Mesenchymal stem cell (in vitro differentiated cells and primary cell): Measurements from ENCODE around the gene SYT3.
"Not testable (repeated sequence)": the region's sequence is repeated elsewhere in the genome, so short reads cannot be mapped to it uniquely, and the experiment has no call there.

ENCODE experiments used
- DNase-seq: peaks from one replicate; pipeline ENCODE4 v3.0.0-alpha.2; 2013
- H2AFZ ChIP-seq: one replicate; pipeline ENCODE4 v1.6.1; 2013; ENCODE audit warnings: low read depth, mild to moderate bottlenecking, control low read depth, inconsistent platforms, low read length, moderate library complexity
- H2AK5ac ChIP-seq: 2 replicates; pipeline ENCODE4 v1.6.1; 2013; ENCODE audit warnings: low read length, moderate library complexity, mild to moderate bottlenecking, inconsistent platforms; ENCODE audit not compliant: severe bottlenecking
- H2BK120ac ChIP-seq: one replicate; pipeline ENCODE4 v1.6.1; 2013; ENCODE audit warnings: low read depth, mild to moderate bottlenecking, inconsistent platforms, low read length, moderate library complexity
- H2BK12ac ChIP-seq, 2 experiments: one replicate each; pipeline ENCODE4 v1.6.1; 2013; ENCODE audit warnings: inconsistent platforms in 2 of 2, low read length in 2 of 2, mild to moderate bottlenecking in 2 of 2, moderate library complexity in 2 of 2, control low read depth in 1 of 2
- H2BK15ac ChIP-seq: one replicate; pipeline ENCODE4 v1.6.1; 2013; ENCODE audit warnings: mild to moderate bottlenecking, low read depth, inconsistent platforms; ENCODE audit not compliant: poor library complexity, severe bottlenecking
- H2BK5ac ChIP-seq: 2 replicates; pipeline ENCODE4 v1.6.1; 2013; ENCODE audit warnings: low read depth, mild to moderate bottlenecking, low read length, control low read depth, inconsistent platforms; ENCODE audit not compliant: poor library complexity, severe bottlenecking
- H3K14ac ChIP-seq, 2 experiments: one replicate each; pipeline ENCODE4 v1.6.1; 2013; ENCODE audit warnings: inconsistent platforms in 2 of 2, low read length in 2 of 2, control low read depth in 1 of 2, mild to moderate bottlenecking in 1 of 2, moderate library complexity in 1 of 2
- H3K18ac ChIP-seq, 2 experiments: one replicate each; pipeline ENCODE4 v1.6.1; 2013; ENCODE audit warnings: inconsistent platforms in 2 of 2, low read length in 2 of 2, control low read depth in 1 of 2, low read depth in 1 of 2, mild to moderate bottlenecking in 1 of 2
- H3K23ac ChIP-seq, 2 experiments: one replicate each; pipeline ENCODE4 v1.6.1; 2013; ENCODE audit warnings: inconsistent platforms in 2 of 2, low read length in 2 of 2, mild to moderate bottlenecking in 2 of 2, moderate library complexity in 2 of 2, control low read depth in 1 of 2
- H3K27ac ChIP-seq: 2 replicates; pipeline ENCODE4 v1.5.1; 2013; ENCODE audit warnings: mild to moderate bottlenecking, moderate library complexity, low read length, control low read depth, inconsistent platforms; ENCODE audit not compliant: poor library complexity, severe bottlenecking
- H3K27me3 ChIP-seq, 2 experiments: 2 replicates each; pipeline versions ENCODE4 v1.6.1 to v1.7.0; 2013; ENCODE audit warnings: low read length in 2 of 2, mild to moderate bottlenecking in 2 of 2, moderate library complexity in 2 of 2, control low read depth in 1 of 2, inconsistent platforms in 1 of 2; ENCODE audit not compliant: control insufficient read depth in 1 of 2, insufficient read depth in 1 of 2
- H3K36me3 ChIP-seq, 2 experiments: 2 replicates each; pipeline versions ENCODE4 v1.6.1 to v1.7.0; 2013; ENCODE audit warnings: low read length in 2 of 2, control low read depth in 1 of 2, inconsistent platforms in 1 of 2, low read depth in 1 of 2, mild to moderate bottlenecking in 1 of 2; ENCODE audit not compliant: insufficient read depth in 2 of 2, control insufficient read depth in 1 of 2
- H3K4ac ChIP-seq, 2 experiments: one replicate each; pipeline ENCODE4 v1.6.1; 2013; ENCODE audit warnings: inconsistent platforms in 2 of 2, low read length in 2 of 2, mild to moderate bottlenecking in 2 of 2, moderate library complexity in 2 of 2, control low read depth in 1 of 2, low read depth in 1 of 2
- H3K4me1 ChIP-seq: 2 replicates; pipeline ENCODE4 v1.6.1; 2013; ENCODE audit warnings: low read depth, low read length, control low read depth; ENCODE audit not compliant: control insufficient read depth, insufficient read depth
- H3K4me2 ChIP-seq: 2 replicates; pipeline ENCODE4 v1.6.1; 2013; ENCODE audit warnings: low read length, mild to moderate bottlenecking, inconsistent platforms; ENCODE audit not compliant: poor library complexity, severe bottlenecking
- H3K4me3 ChIP-seq, 2 experiments: 2 replicates each; pipeline versions ENCODE4 v1.5.1 to v1.7.0; 2013; ENCODE audit warnings: low read length in 2 of 2, mild to moderate bottlenecking in 2 of 2, control low read depth in 1 of 2, low read depth in 1 of 2; ENCODE audit not compliant: insufficient read depth in 1 of 2
- H3K79me1 ChIP-seq: replicated peaks from 2 replicates; pipeline ENCODE4 v1.6.1; 2013; ENCODE audit warnings: mild to moderate bottlenecking, control low read depth, low read length, inconsistent platforms; ENCODE audit not compliant: poor library complexity, severe bottlenecking
- H3K9ac ChIP-seq: 2 replicates; pipeline ENCODE4 v1.7.0; 2013; ENCODE audit warnings: mild to moderate bottlenecking, low read length, moderate library complexity
- H3K9me3 ChIP-seq: 2 replicates; pipeline ENCODE4 v1.7.0; 2013; ENCODE audit warnings: mild to moderate bottlenecking, low read length; ENCODE audit not compliant: control insufficient read depth
- H4K8ac ChIP-seq: one replicate; pipeline ENCODE4 v1.6.1; 2013; ENCODE audit warnings: inconsistent platforms, mild to moderate bottlenecking, low read length, moderate library complexity
- H4K91ac ChIP-seq: one replicate; pipeline ENCODE4 v1.6.1; 2013; ENCODE audit warnings: mild to moderate bottlenecking, low read length, inconsistent platforms
- whole genome bisulfite sequencing: methylation state at CpG from one replicate; pipeline ENCODE4 v1.1.7; 2013; ENCODE audit warnings: mixed read lengths; 5-methylcytosine and 5-hydroxymethylcytosine counted together

Gene SYT3

GRCh38 chr19:50620394-50620906 lies 19.2 kb downstream of the SYT3 start:
- not testable (repeated sequence) for H3K9ac ChIP-seq, H2BK15ac ChIP-seq, H3K4me2 ChIP-seq, H3K79me1 ChIP-seq, H3K9me3 ChIP-seq, H3K4ac ChIP-seq, H2AK5ac ChIP-seq, H2BK5ac ChIP-seq, H3K27me3 ChIP-seq, H3K27ac ChIP-seq, H4K8ac ChIP-seq, DNase-seq, H3K4me1 ChIP-seq, H3K18ac ChIP-seq, H3K36me3 ChIP-seq, H2AFZ ChIP-seq, H2BK120ac ChIP-seq, H3K14ac ChIP-seq, H3K23ac ChIP-seq, H2BK12ac ChIP-seq, H3K4me3 ChIP-seq, H4K91ac ChIP-seq
- no CpG with 5 or more reads among the region's 5 CpGs for WGBS

- H3K18ac ChIP-seq, H4K8ac ChIP-seq, H2BK12ac ChIP-seq, H2BK120ac ChIP-seq, H3K14ac ChIP-seq, H3K4me2 ChIP-seq, H3K9ac ChIP-seq, H2BK5ac ChIP-seq, H3K4me3 ChIP-seq, H3K79me1 ChIP-seq, H3K27me3 ChIP-seq, H3K36me3 ChIP-seq, DNase-seq, H3K4ac ChIP-seq, H3K4me1 ChIP-seq, H2AFZ ChIP-seq, H3K23ac ChIP-seq, H2BK15ac ChIP-seq, H4K91ac ChIP-seq, H3K9me3 ChIP-seq, H2AK5ac ChIP-seq, H3K27ac ChIP-seq: not testable (repeated sequence)
- WGBS: 69% methylated on average over 5 of the region's 5 CpGs
Measured at GRCh38 chr19:50619184-50619583, 20.5 kb downstream of the SYT3 start.

- H3K27ac ChIP-seq: not testable (repeated sequence)
Measured at GRCh38 chr19:50618379-50618778, 21.3 kb downstream of the SYT3 start.

GRCh38 chr19:50612504-50613404 lies 26.9 kb downstream of the SYT3 start:
- not testable (repeated sequence) for DNase-seq, H2BK5ac ChIP-seq, H3K14ac ChIP-seq, H3K9ac ChIP-seq, H3K23ac ChIP-seq, H4K91ac ChIP-seq, H3K27ac ChIP-seq, H2BK120ac ChIP-seq, H4K8ac ChIP-seq, H3K79me1 ChIP-seq, H3K4me1 ChIP-seq, H3K27me3 ChIP-seq, H3K4me3 ChIP-seq, H3K4ac ChIP-seq, H3K36me3 ChIP-seq, H3K4me2 ChIP-seq, H2AK5ac ChIP-seq, H3K9me3 ChIP-seq, H2BK12ac ChIP-seq, H3K18ac ChIP-seq, H2BK15ac ChIP-seq, H2AFZ ChIP-seq
- WGBS: 70% methylated on average over 5 of the region's 11 CpGs

More at GRCh38 chr19:50618379-50618778, 21.3 kb downstream of the SYT3 start:
- not testable (repeated sequence) for H2BK120ac ChIP-seq, H4K91ac ChIP-seq, H2BK12ac ChIP-seq, H3K4me1 ChIP-seq, H3K4ac ChIP-seq, H2AK5ac ChIP-seq, H3K18ac ChIP-seq, H2AFZ ChIP-seq, H3K4me2 ChIP-seq, H3K9me3 ChIP-seq, H4K8ac ChIP-seq, H2BK5ac ChIP-seq, H3K27me3 ChIP-seq, H3K9ac ChIP-seq, H3K36me3 ChIP-seq, H2BK15ac ChIP-seq, H3K79me1 ChIP-seq, H3K4me3 ChIP-seq, DNase-seq, H3K14ac ChIP-seq, H3K23ac ChIP-seq
- 61% methylated on average over 4 of the region's 5 CpGs for WGBS
